Measurements from ENCODE around the gene MYO7A.
A peak's percentile ranks its signal among the peaks of the same experiment; 100 is the strongest.

Gene MYO7A

DNA sequence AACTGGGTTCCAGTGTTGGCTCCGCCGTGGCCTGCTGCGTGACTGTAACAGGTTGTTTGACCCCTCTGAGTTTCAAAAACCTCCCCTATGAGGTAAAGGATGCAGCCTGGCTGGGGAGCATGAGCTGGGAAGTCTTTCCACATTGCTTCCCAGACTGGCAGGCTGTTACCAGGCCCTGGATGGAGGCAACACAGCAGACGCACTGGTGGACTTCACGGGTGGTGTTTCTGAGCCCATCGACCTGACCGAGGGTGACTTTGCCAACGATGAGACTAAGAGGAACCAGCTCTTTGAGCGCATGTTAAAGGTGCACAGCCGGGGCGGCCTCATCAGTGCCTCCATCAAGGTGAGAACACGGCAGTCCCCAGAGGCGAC, 14.0 kb upstream of the MYO7A start:
- Mint-ChIP-seq H3K4me1 (no peaks in the 10 kb centered on the region), H3K27me3 (no peaks in the 10 kb centered on the region), H3K36me3 (ENCODE audit: low read depth) (no peaks in the 10 kb centered on the region), H3K4me3 (no peak overlapping the region), H3K9me3 (no peaks in the 10 kb centered on the region), H3K27ac (no peak overlapping the region)
- DNase-seq (no peak), ATAC-seq (no peak)

DNA sequence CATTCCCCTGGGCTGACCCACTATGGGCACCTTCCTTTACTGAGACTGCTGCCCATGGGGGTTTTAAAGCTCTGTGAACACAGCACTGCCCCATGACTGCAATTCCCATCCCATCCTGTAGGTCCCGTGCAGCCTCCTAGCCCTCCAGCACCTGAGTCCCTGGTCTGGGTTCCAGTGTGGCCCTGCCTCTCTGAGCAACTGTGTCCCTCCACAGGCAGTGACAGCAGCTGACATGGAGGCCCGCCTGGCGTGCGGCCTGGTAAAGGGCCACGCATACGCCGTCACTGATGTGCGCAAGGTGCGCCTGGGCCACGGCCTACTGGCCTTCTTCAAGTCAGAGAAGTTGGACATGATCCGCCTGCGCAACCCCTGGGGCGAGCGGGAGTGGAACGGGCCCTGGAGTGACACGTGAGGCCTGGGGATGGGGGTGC, 12.8 kb upstream of the MYO7A start:
- H3K27me3 Mint-ChIP-seq = no peaks in the 10 kb centered on the region
- H3K27ac Mint-ChIP-seq = no peak overlapping the region
- H3K4me1 Mint-ChIP-seq = no peaks in the 10 kb centered on the region
- no peak overlapping the region for H3K4me3 Mint-ChIP-seq
- ATAC-seq (peak; percentile 21), DNase-seq (no peak)
- H3K36me3 Mint-ChIP-seq (ENCODE audit: low read depth) = no peaks in the 10 kb centered on the region
- H3K9me3 Mint-ChIP-seq = no peaks in the 10 kb centered on the region

GRCh38 chr11:77115956-77116355, 12.1 kb upstream of the MYO7A start:
- H3K36me3 Mint-ChIP-seq (ENCODE audit: low read depth) = no peaks in the 10 kb centered on the region
- no peak overlapping the region for H3K27ac Mint-ChIP-seq
- H3K4me1 Mint-ChIP-seq = no peaks in the 10 kb centered on the region
- DNase-seq (no peak), ATAC-seq (no peak)
- no peaks in the 10 kb centered on the region for H3K27me3 Mint-ChIP-seq
- H3K9me3 Mint-ChIP-seq = no peaks in the 10 kb centered on the region
- no peak overlapping the region for H3K4me3 Mint-ChIP-seq

DNA sequence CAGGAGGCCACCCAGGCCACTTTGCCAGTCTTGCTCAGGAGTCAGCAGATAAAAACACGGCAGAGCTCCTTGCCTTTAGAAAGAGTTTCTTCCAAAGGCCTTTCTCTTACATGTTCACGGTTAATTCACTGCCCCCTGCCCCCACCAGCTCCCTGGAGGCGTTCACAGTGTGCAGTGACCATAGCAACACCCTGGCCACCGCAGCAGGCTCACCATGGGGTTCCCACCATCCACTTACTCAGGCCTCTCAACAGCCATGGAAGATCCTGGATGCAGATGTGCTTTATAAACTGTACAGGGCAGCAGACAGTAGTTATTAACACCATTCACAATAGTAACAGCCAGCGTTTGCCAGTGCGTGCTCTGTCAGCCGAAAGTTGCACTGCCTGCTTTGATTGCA, 10.6 kb upstream of the MYO7A start:
- no peak for ATAC-seq
- no peak overlapping the region for H3K4me3 Mint-ChIP-seq
- H3K36me3 Mint-ChIP-seq (ENCODE audit: low read depth) = no peaks in the 10 kb centered on the region
- H3K9me3 Mint-ChIP-seq = no peaks in the 10 kb centered on the region
- DNase-seq = no peak
- H3K27ac Mint-ChIP-seq = no peak overlapping the region
- H3K27me3 Mint-ChIP-seq = no peaks in the 10 kb centered on the region
- H3K4me1 Mint-ChIP-seq = no peaks in the 10 kb centered on the region

DNA sequence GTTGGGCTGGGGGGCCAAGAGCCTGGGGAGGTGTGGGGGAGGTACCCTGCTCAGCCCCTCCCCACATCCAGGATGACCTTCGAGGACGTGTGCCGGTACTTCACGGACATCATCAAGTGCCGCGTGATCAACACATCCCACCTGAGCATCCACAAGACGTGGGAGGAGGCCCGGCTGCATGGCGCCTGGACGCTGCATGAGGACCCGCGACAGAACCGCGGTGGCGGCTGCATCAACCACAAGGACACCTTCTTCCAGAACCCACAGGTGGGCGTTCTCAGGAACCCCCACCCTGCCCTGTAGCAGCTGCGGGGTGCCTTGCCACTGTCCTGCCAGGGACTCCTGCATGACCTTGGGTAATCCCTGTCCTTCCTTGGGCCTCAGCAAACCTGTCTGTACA, 10.0 kb upstream of the MYO7A start:
- H3K36me3 Mint-ChIP-seq (ENCODE audit: low read depth) = no peaks in the 10 kb centered on the region
- no peak overlapping the region for H3K27ac Mint-ChIP-seq
- H3K4me3 Mint-ChIP-seq = no peak overlapping the region
- H3K9me3 Mint-ChIP-seq = no peaks in the 10 kb centered on the region
- no peaks in the 10 kb centered on the region for H3K4me1 Mint-ChIP-seq
- ATAC-seq = no peak
- H3K27me3 Mint-ChIP-seq = no peaks in the 10 kb centered on the region
- DNase-seq = no peak

GRCh38 chr11:77118971-77119370, 9.1 kb upstream of the MYO7A start:
- Mint-ChIP-seq H3K9me3 (no peaks in the 10 kb centered on the region), H3K36me3 (ENCODE audit: low read depth) (no peaks in the 10 kb centered on the region), H3K4me3 (no peak overlapping the region), H3K27me3 (no peaks in the 10 kb centered on the region), H3K27ac (no peak overlapping the region), H3K4me1 (no peaks in the 10 kb centered on the region)
- ATAC-seq (no peak), DNase-seq (no peak)

DNA sequence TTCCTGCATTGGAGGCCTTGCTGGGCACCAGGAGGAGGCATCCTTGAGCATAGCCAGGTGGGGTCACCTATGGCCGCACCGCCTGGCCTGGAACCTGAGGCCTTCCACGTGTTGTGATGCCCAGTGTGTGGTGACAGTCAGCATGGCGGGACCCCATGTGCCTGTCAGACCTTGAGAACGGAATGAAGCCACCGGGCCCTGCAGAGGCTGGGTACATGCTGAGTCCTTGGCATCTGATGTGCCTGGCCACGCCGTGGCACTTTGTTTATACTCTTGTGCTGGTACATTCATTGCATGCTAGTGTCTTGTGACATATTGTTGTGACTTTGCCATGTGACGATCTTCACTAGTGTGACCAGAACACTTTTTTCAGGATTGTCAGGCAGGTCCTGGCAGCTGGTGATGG, 8.5 kb upstream of the MYO7A start:
- Mint-ChIP-seq H3K4me1 (no peaks in the 10 kb centered on the region), H3K27me3 (no peaks in the 10 kb centered on the region), H3K27ac (no peak overlapping the region), H3K4me3 (no peak overlapping the region), H3K36me3 (ENCODE audit: low read depth) (no peaks in the 10 kb centered on the region), H3K9me3 (no peaks in the 10 kb centered on the region)
- ATAC-seq = no peak
- no peak for DNase-seq

- Mint-ChIP-seq H3K4me3 (no peak overlapping the region), H3K9me3 (no peaks in the 10 kb centered on the region), H3K4me1 (no peaks in the 10 kb centered on the region), H3K27ac (no peak overlapping the region), H3K27me3 (no peaks in the 10 kb centered on the region), H3K36me3 (ENCODE audit: low read depth) (no peaks in the 10 kb centered on the region)
- DNase-seq = no peak
- ATAC-seq = no peak
These were observed 7.5 kb upstream of the MYO7A start for GRCh38 chr11:77120571-77120970.

- Mint-ChIP-seq H3K36me3 (ENCODE audit: low read depth) (no peaks in the 10 kb centered on the region), H3K4me3 (no peak overlapping the region), H3K9me3 (no peaks in the 10 kb centered on the region), H3K4me1 (no peaks in the 10 kb centered on the region), H3K27ac (no peak overlapping the region), H3K27me3 (no peaks in the 10 kb centered on the region)
- peak; percentile 22 for ATAC-seq
- DNase-seq = no peak
These were observed 6.9 kb upstream of the MYO7A start for GRCh38 chr11:77121096-77121640.

- H3K27me3 Mint-ChIP-seq = peaks cover 2% of the 10 kb centered on the region
- no peak overlapping the region for H3K27ac Mint-ChIP-seq
- ATAC-seq (no peak), DNase-seq (no peak)
- H3K36me3 Mint-ChIP-seq (ENCODE audit: low read depth) = no peaks in the 10 kb centered on the region
- no peaks in the 10 kb centered on the region for H3K9me3 Mint-ChIP-seq
- no peaks in the 10 kb centered on the region for H3K4me1 Mint-ChIP-seq
- H3K4me3 Mint-ChIP-seq = no peak overlapping the region
These were observed 6.0 kb upstream of the MYO7A start for GRCh38 chr11:77121876-77122575.

GRCh38 chr11:77122576-77123212, 5.4 kb upstream of the MYO7A start:
- peaks cover 5% of the 10 kb centered on the region for H3K27me3 Mint-ChIP-seq
- ATAC-seq = no peak
- H3K4me3 Mint-ChIP-seq = no peak overlapping the region
- DNase-seq = no peak
- no peaks in the 10 kb centered on the region for H3K9me3 Mint-ChIP-seq
- H3K36me3 Mint-ChIP-seq (ENCODE audit: low read depth) = no peaks in the 10 kb centered on the region
- no peak overlapping the region for H3K27ac Mint-ChIP-seq
- peaks cover 5% of the 10 kb centered on the region for H3K4me1 Mint-ChIP-seq

DNA sequence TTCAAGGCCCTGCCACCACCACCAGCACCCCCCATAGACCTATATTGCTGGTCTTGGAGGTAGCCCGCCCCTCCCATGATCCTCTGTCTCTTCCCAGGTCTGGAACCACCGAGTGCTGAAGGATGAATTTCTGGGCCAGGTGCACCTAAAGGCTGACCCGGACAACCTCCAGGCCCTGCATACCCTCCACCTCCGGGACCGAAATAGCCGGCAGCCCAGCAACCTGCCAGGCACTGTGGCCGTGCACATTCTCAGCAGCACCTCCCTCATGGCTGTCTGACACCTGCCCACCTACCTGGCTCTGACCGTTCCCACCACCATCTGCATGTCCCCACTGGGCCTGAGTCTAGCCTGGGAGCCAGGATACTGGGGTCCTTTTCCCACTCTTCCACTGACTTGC, 4.5 kb upstream of the MYO7A start:
- Mint-ChIP-seq H3K4me1 (peaks cover 6% of the 10 kb centered on the region), H3K4me3 (no peak overlapping the region), H3K27me3 (peaks cover 6% of the 10 kb centered on the region), H3K36me3 (ENCODE audit: low read depth) (no peaks in the 10 kb centered on the region), H3K27ac (no peak overlapping the region), H3K9me3 (no peaks in the 10 kb centered on the region)
- DNase-seq (no peak), ATAC-seq (no peak)

GRCh38 chr11:77124041-77124440, 4.0 kb upstream of the MYO7A start:
- no peak for ATAC-seq
- Mint-ChIP-seq H3K27ac (no peak overlapping the region), H3K36me3 (ENCODE audit: low read depth) (no peaks in the 10 kb centered on the region)

DNA sequence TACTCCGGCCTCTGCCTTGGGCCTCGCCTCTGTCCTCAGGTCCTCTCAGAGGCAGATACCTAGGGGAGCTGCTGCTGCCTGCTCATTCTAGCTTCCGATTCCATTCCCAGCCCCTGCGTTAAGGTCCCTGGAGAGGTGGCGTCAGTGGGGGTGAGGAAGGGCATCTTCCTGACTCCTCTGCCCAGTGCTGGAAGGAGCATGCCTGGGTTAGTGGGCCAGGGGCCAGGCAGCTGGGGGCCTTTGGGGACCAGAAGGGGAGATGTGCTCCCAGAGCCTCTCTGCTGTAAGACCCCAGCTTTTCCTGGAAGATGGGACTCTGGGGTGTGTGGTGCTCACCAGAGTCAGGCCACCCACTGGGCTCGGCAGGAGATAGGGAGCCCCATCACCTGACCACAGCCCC, 3.6 kb upstream of the MYO7A start:
- no peaks in the 10 kb centered on the region for H3K9me3 Mint-ChIP-seq
- ATAC-seq (no peak), DNase-seq (no peak)

More at GRCh38 chr11:77124041-77124440, 4.0 kb upstream of the MYO7A start:
- Mint-ChIP-seq H3K4me3 (no peak overlapping the region), H3K4me1 (peaks cover 6% of the 10 kb centered on the region), H3K9me3 (no peaks in the 10 kb centered on the region), H3K27me3 (peaks cover 8% of the 10 kb centered on the region)
- DNase-seq = no peak

GRCh38 chr11:77125191-77125590, 2.9 kb upstream of the MYO7A start:
- H3K4me3 Mint-ChIP-seq = no peak overlapping the region

More for the DNA sequence above, 3.6 kb upstream of the MYO7A start:
- no peaks in the 10 kb centered on the region for H3K36me3 Mint-ChIP-seq (ENCODE audit: low read depth)
- H3K27me3 Mint-ChIP-seq = peaks cover 8% of the 10 kb centered on the region
- H3K27ac Mint-ChIP-seq = no peak overlapping the region
- H3K4me3 Mint-ChIP-seq = no peak overlapping the region
- peaks cover 6% of the 10 kb centered on the region for H3K4me1 Mint-ChIP-seq

More at GRCh38 chr11:77125191-77125590, 2.9 kb upstream of the MYO7A start:
- no peak for ATAC-seq
- Mint-ChIP-seq H3K27ac (no peak overlapping the region), H3K27me3 (peaks cover 8% of the 10 kb centered on the region), H3K4me1 (peaks cover 6% of the 10 kb centered on the region), H3K36me3 (ENCODE audit: low read depth) (no peaks in the 10 kb centered on the region), H3K9me3 (no peaks in the 10 kb centered on the region)
- DNase-seq = no peak

Measured in activated naive CD8-positive, alpha-beta T cell treated with anti-CD3 and anti-CD28 coated beads, Interleukin-2, amount 50 U/mL, for 24 hours (primary cell).